HepG2 (cell line): Measurements from ENCODE around the gene SYP.

Experiments used
- DNMT3B ChIP-seq: conservative IDR thresholded peaks from 2 replicates; pipeline ENCODE4 v1.6.1; 2016; ENCODE audit warnings: missing biosample characterization, control low read depth
- ESRRA ChIP-seq: sonication (generic); formaldehyde crosslinking; IDR thresholded peaks from 2 replicates; pipeline ENCODE4 v1.5.1; 2020; ENCODE audit warnings: mild to moderate bottlenecking, low read depth, missing genetic modification reagents
- FOXA3 ChIP-seq: IDR thresholded peaks from 2 replicates; pipeline ENCODE4 v1.6.1; 2016; ENCODE audit warnings: missing genetic modification reagents, missing compliant biosample characterization
- JUND ChIP-seq: sonication (generic); formaldehyde crosslinking; IDR thresholded peaks from 2 replicates; pipeline ENCODE4 v1.8.0; 2022; ENCODE audit warnings: mild to moderate bottlenecking, missing genetic modification reagents
- TCF7L2 ChIP-seq: IDR thresholded peaks from 2 replicates; pipeline ENCODE4 v1.6.1; 2011; ENCODE audit warnings: mild to moderate bottlenecking, low read depth, low read length, moderate library complexity
- ZSCAN25 ChIP-seq: sonication (generic); formaldehyde crosslinking; IDR thresholded peaks from 2 replicates; pipeline ENCODE4 v1.8.0; 2022; ENCODE audit warnings: mild to moderate bottlenecking, missing genetic modification reagents

- TF ChIP-seq ESRRA (CRISPR knock-in tag), result no peak
- TF ChIP-seq DNMT3B (CRISPR knock-in tag), result no peak
- no peak for TF ChIP-seq ZSCAN25 (CRISPR knock-in tag)
- no peak for TF ChIP-seq JUND (CRISPR knock-in tag)
- TF ChIP-seq FOXA3 (CRISPR knock-in tag), result no peak
- no peak for TF ChIP-seq TCF7L2
Measured at GRCh38 chrX:49167740-49168108, 32.3 kb downstream of the SYP start.
